Measurements from ENCODE around the gene QPRT.
"Not testable (repeated sequence)": the region's sequence is repeated elsewhere in the genome, so short reads cannot be mapped to it uniquely, and the experiment has no call there.

Gene QPRT

DNA sequence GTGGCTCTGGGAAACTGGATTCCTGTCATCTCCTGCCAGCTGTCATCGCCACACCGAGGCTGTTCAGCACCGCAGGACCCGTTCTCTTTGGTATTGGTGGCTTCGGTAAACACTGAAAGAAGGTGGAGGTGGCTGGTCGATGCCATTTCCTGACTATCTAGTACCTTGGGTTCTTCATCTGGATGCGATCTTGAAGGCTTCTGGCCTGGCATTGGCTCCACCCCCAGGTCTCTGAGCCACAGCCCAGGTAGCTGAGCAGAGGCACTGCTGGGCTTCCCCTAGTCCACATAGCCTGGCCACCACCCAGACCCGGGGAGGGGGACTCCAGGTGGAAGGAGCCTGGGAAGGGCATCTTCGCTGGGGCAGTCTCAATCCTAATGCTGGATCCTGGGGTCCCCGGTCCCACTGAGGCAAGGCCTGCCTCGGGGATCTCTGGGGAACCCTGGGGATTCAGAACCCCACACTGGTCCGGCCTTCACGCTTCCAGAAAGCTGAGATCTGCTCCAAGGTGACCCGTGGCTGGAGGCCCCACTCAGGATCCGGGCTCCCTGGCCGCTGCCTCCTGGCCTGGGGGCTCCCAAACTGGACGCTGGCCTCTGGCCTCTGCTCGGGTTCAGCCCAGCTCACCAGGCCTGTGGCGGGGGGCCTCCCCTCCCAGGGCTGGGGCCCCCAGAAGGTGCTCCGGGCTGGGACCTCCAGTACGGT lies 65.0 kb downstream of the QPRT start:
- Histone ChIP-seq H3K4me1 (ENCODE audit: low read length) (peaks cover 19% of the 10 kb centered on the region), H3K36me3 (replicated peaks; ENCODE audit: low read depth, low read length) (no peaks in the 10 kb centered on the region), H3K27ac (ENCODE audit: low read length) (no peak overlapping the region), H3K4me2 (ENCODE audit: low read length) (no peak overlapping the region), H4K20me1 (ENCODE audit: insufficient read depth, low read length) (no peaks in the 10 kb centered on the region), H3K9ac (ENCODE audit: low read length) (no peak overlapping the region), H3K9me3 (ENCODE audit: insufficient read depth, low read length) (no peaks in the 10 kb centered on the region), H3K4me3 (ENCODE audit: low read length) (no peak overlapping the region), H3K27me3 (ENCODE audit: low read depth, low read length) (no peaks in the 10 kb centered on the region), H2AFZ (ENCODE audit: low read depth, low read length) (no peak overlapping the region), H3K79me2 (ENCODE audit: low read length) (no peaks in the 10 kb centered on the region)
- no peak for TF ChIP-seq CTCF (IDR thresholded peaks at IDR 0.05; ENCODE audit: low read depth, low read length)
- no peak for TF ChIP-seq EZH2phosphoT487 (IDR thresholded peaks at IDR 0.05; ENCODE audit: low read depth)

DNA sequence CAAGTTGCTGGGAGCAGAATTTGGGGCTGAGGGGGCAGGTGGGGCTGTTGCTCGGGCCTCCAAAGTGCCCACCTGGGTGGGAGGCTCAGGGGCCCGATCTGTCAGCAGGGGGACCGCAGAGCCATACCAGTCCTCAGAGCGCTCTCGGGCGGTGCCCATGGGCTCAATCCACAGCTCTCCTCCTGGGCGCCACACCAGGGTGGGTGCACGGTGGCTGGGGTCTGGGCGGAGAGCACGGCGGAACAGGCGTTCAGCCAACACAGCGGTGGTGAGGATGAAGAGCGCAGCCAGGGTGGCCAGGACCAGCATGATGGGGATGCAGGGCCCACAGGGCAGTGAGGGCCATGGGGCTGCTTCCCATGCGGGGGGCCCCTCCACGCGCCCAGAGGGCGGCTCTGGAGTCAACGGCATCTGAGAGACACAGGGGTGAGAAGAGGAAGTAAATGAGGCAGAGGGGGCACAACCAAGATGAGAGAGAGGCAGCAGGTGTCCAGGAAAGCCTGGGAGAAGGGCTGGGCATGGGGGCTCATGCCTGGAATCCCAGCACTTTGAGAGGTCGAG lies 65.6 kb downstream of the QPRT start:
- Histone ChIP-seq H3K9ac (ENCODE audit: low read length) (no peak overlapping the region), H3K4me2 (ENCODE audit: low read length) (no peak overlapping the region), H3K27me3 (ENCODE audit: low read depth, low read length) (no peaks in the 10 kb centered on the region), H3K27ac (ENCODE audit: low read length) (no peak overlapping the region), H3K9me3 (ENCODE audit: insufficient read depth, low read length) (no peaks in the 10 kb centered on the region), H2AFZ (ENCODE audit: low read depth, low read length) (no peak overlapping the region), H3K4me1 (ENCODE audit: low read length) (peaks cover 15% of the 10 kb centered on the region), H3K36me3 (replicated peaks; ENCODE audit: low read depth, low read length) (no peaks in the 10 kb centered on the region), H4K20me1 (ENCODE audit: insufficient read depth, low read length) (no peaks in the 10 kb centered on the region), H3K4me3 (ENCODE audit: low read length) (no peak overlapping the region), H3K79me2 (ENCODE audit: low read length) (no peaks in the 10 kb centered on the region)
- TF ChIP-seq EZH2phosphoT487 (IDR thresholded peaks at IDR 0.05; ENCODE audit: low read depth) (no peak), CTCF (IDR thresholded peaks at IDR 0.05; ENCODE audit: low read depth, low read length) (no peak)

DNA sequence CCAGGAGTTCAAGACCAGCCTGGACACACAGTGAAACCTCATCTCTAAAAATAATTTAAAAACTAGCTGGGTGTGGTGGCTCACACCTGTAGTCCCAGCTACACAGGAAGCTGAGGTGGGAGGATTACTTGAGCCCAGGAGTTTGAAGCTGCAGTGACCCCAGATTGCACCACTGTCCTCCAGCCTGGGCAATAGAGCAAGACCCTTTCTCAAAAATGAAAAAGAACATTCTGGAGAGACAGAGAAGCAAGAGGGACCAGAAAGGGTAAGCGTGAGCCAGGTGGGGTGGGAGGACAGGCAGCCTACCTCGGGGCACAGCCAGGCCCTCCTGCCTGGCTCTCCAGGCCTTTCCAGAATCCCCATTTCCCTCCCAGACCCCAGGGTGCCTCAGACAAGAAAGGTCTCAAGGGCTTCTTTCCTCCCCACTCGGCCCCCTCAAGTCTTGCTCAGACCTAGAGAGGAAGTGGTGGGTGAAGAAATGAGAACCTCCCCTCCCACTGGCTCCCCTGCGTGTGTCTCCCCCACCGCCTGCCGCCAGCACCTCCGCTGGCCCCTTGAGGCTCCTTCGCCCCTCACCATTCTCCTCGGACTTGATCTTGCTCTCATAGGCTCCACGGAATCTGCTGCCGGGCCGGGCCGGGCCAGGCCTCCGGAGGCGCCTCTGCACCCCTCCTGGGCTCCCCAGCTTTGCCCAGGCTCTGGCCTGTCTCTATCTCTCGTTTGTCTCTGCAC lies 66.3 kb downstream of the QPRT start:
- H3K4me1 ChIP-seq (ENCODE audit: low read length) = peaks cover 15% of the 10 kb centered on the region
- H3K27me3 ChIP-seq (ENCODE audit: low read depth, low read length) = no peaks in the 10 kb centered on the region
- H3K4me3 ChIP-seq (ENCODE audit: low read length) = no peak overlapping the region
- no peaks in the 10 kb centered on the region for H3K9me3 ChIP-seq (ENCODE audit: insufficient read depth, low read length)
- H3K27ac ChIP-seq (ENCODE audit: low read length) = no peak overlapping the region
- no peak for TF ChIP-seq EZH2phosphoT487 (IDR thresholded peaks at IDR 0.05; ENCODE audit: low read depth)
- no peak for TF ChIP-seq CTCF (IDR thresholded peaks at IDR 0.05; ENCODE audit: low read depth, low read length)
- no peaks in the 10 kb centered on the region for H4K20me1 ChIP-seq (ENCODE audit: insufficient read depth, low read length)
- no peak overlapping the region; the same call in 1 of the 2 replicates for H3K4me2 ChIP-seq (ENCODE audit: low read length)
- no peak overlapping the region; the same call in 1 of the 2 replicates for H2AFZ ChIP-seq (ENCODE audit: low read depth, low read length)
- H3K79me2 ChIP-seq (ENCODE audit: low read length) = no peaks in the 10 kb centered on the region
- no peak overlapping the region for H3K9ac ChIP-seq (ENCODE audit: low read length)
- no peaks in the 10 kb centered on the region for H3K36me3 ChIP-seq (replicated peaks; ENCODE audit: low read depth, low read length)

DNA sequence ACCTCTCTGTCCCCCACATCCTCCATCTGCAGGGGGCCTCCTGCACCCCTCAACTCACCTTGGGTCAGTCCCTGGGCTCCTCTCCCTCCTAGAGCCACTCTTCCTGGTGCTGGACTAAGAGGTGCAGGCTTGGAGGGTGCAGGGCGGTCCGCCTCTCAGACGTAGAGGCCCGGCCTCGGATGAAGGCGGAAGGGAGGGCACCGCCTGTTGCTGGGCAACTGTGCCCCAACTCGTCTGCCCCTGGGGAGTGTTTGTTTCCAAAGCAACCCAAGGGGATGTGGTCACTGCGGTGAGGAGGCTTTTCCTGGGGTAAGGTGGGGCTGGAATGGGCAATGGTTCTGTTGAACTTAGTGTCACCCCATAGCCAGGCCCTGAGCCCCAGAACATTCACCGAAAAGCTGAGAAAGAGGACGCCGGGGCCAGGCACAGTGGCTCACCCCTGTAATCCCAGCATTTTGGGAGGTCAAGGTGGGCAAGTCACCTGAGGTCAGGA lies 66.9 kb downstream of the QPRT start, which contains the start of gene C16orf54:
Gene C16orf54 (minus strand): TSS at position 138 of the 493 bp plus-strand sequence. CDS start 1,039 bp downstream, outside the sequence.
- Histone ChIP-seq H3K36me3 (replicated peaks; ENCODE audit: low read depth, low read length) (no peaks in the 10 kb centered on the region), H3K4me3 (ENCODE audit: low read length) (no peak within 1 kb of the TSS), H3K9me3 (ENCODE audit: insufficient read depth, low read length) (no peaks in the 10 kb centered on the region), H3K27ac (ENCODE audit: low read length) (no peak within 1 kb of the TSS), H3K79me2 (ENCODE audit: low read length) (no peaks in the 10 kb centered on the region), H3K4me1 (ENCODE audit: low read length) (peaks cover 15% of the 10 kb centered on the region), H3K4me2 (ENCODE audit: low read length) (no peak within 1 kb of the TSS; the same call in 1 of the 2 replicates), H3K9ac (ENCODE audit: low read length) (no peak within 1 kb of the TSS), H2AFZ (ENCODE audit: low read depth, low read length) (no peak within 1 kb of the TSS; the same call in 1 of the 2 replicates), H4K20me1 (ENCODE audit: insufficient read depth, low read length) (no peaks in the 10 kb centered on the region), H3K27me3 (ENCODE audit: low read depth, low read length) (no peaks in the 10 kb centered on the region)
- no peak for TF ChIP-seq EZH2phosphoT487 (IDR thresholded peaks at IDR 0.05; ENCODE audit: low read depth)
- TF ChIP-seq CTCF (IDR thresholded peaks at IDR 0.05; ENCODE audit: low read depth, low read length) = no peak

GRCh38 chr16:29746518-29746917 lies 67.5 kb downstream of the QPRT start:
- H3K9me3 ChIP-seq (ENCODE audit: insufficient read depth, low read length); H3K27ac ChIP-seq (ENCODE audit: low read length); H3K36me3 ChIP-seq (replicated peaks; ENCODE audit: low read depth, low read length); H3K27me3 ChIP-seq (ENCODE audit: low read depth, low read length); H3K4me2 ChIP-seq (ENCODE audit: low read length); H3K9ac ChIP-seq (ENCODE audit: low read length); H2AFZ ChIP-seq (ENCODE audit: low read depth, low read length); H3K79me2 ChIP-seq (ENCODE audit: low read length); H3K4me3 ChIP-seq (ENCODE audit: low read length); H4K20me1 ChIP-seq (ENCODE audit: insufficient read depth, low read length): not testable (repeated sequence)
- peaks cover 15% of the 10 kb centered on the region for H3K4me1 ChIP-seq (ENCODE audit: low read length)
